H1 (cell line): ENCODE measurements around the gene CIB2.

Source experiments
- ASH2L ChIP-seq: fragments of 200-600, 300-600 bp; sonication (generic); IDR thresholded peaks from one replicate; pipeline ENCODE4 v1.7.1; 2017; ENCODE audit warnings: low read length
- ATF2 ChIP-seq: IDR thresholded peaks from 2 replicates; pipeline ENCODE4 v1.6.1; 2012; ENCODE audit warnings: low read length, inconsistent platforms
- CTCF ChIP-seq, 3 experiments: IDR thresholded peaks; 1 replicate in 2 of 3; 2 replicates in 1 of 3; pipeline versions ENCODE4 v1.5.1 to v1.6.1; 2011; ENCODE audit warnings: low read length in 3 of 3, mild to moderate bottlenecking in 3 of 3, inconsistent platforms in 2 of 3, low read depth in 1 of 3, moderate library complexity in 1 of 3; ENCODE audit not compliant: insufficient read depth in 1 of 3; ENCODE audit errors: control extremely low read depth in 1 of 3
- EZH2 ChIP-seq: fragments of 200-600 bp; sonication (generic); IDR thresholded peaks from 2 replicates; pipeline ENCODE4 v1.7.1; 2012; ENCODE audit warnings: low read depth, mild to moderate bottlenecking, moderate library complexity, low read length, inconsistent platforms; ENCODE audit not compliant: severe bottlenecking
- JUND ChIP-seq: IDR thresholded peaks from 2 replicates; pipeline ENCODE4 v1.6.1; 2011; ENCODE audit warnings: mild to moderate bottlenecking, improper control_type of control experiment, low read length
- KDM5A ChIP-seq: fragments of 200-600 bp; IDR thresholded peaks from 2 replicates; pipeline ENCODE4 v1.7.1; 2012; ENCODE audit warnings: mild to moderate bottlenecking, low read length, inconsistent platforms, mixed read lengths
- MAX ChIP-seq: IDR thresholded peaks from 2 replicates; pipeline ENCODE4 v1.6.1; 2012; ENCODE audit warnings: inconsistent platforms
- POLR2A ChIP-seq, 2 experiments: IDR thresholded peaks; 1 replicate in 1 of 2; 2 replicates in 1 of 2; pipeline ENCODE4 v1.6.1; 2011; ENCODE audit warnings: low read depth in 2 of 2, low read length in 2 of 2, mild to moderate bottlenecking in 2 of 2; ENCODE audit errors: control extremely low read depth in 1 of 2
- RAD21 ChIP-seq, 2 experiments: IDR thresholded peaks in 1 of 2; conservative IDR thresholded peaks in 1 of 2; 2 replicates each; pipeline ENCODE4 v1.6.1; 2011; ENCODE audit warnings: low read depth in 2 of 2, low read length in 2 of 2, improper control_type of control experiment in 1 of 2, inconsistent platforms in 1 of 2, mild to moderate bottlenecking in 1 of 2, moderate library complexity in 1 of 2

- TF ChIP-seq CTCF (IDR thresholded peaks at IDR 0.05; ENCODE audit: control extremely low read depth in 1 of 3, insufficient read depth in 1 of 3, low read depth in 1 of 3, low read length in 3 of 3) (no peak), POLR2A (IDR thresholded peaks at IDR 0.05; ENCODE audit: control extremely low read depth in 1 of 2, low read depth in 2 of 2, low read length in 2 of 2) (no peak), ATF2 (no peak), RAD21 (IDR thresholded peaks at IDR 0.05 in 1 of 2, conservative IDR thresholded peaks at IDR 0.05 in 1 of 2; ENCODE audit: low read depth in 2 of 2, low read length in 2 of 2) (no peak), MAX (no peak), EZH2 (no peak), JUND (no peak), ASH2L (no peak), KDM5A (no peak)
Observed at GRCh38 chr15:78129077-78129750, 2.0 kb downstream of the CIB2 start.
